OCI-LY3 (cell line): ENCODE measurements around the gene RACGAP1.

ENCODE experiments used
- EZH2phosphoT487 ChIP-seq: fragments of 200-600 bp; shearing (Covaris generic); IDR thresholded peaks from 2 replicates; pipeline ENCODE4 v1.6.1; 2018; ENCODE audit warnings: antibody characterized with exemption, mixed run types, low read depth
- TF ChIP-seq, protein P1 (sequence below): fragments of 200-600, 300-600 bp; sonication (generic); IDR thresholded peaks from 2 replicates; pipeline ENCODE4 v1.5.1; 2014; ENCODE audit warnings: antibody characterized with exemption, low read length, low read depth

DNA sequence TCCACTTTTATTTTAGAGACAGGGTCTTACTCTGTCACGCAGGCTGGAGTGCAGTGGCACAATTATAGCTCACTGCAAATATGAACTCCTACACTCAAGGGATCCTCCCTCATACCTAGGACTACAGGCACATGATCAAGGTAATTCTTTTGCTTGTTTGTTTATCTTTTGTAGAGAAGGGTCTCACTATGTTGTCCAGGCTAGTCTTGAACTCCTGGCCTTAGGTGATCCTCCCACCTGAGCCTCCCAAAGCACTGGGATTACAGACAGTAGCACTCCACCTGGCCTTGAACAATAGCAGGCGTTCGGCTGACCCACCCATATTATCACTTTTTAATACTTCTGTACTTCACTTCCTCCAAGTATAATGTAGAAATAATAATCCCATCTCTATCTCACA, 1.4 kb upstream of the RACGAP1 start:
- TF ChIP-seq, protein P1, sequence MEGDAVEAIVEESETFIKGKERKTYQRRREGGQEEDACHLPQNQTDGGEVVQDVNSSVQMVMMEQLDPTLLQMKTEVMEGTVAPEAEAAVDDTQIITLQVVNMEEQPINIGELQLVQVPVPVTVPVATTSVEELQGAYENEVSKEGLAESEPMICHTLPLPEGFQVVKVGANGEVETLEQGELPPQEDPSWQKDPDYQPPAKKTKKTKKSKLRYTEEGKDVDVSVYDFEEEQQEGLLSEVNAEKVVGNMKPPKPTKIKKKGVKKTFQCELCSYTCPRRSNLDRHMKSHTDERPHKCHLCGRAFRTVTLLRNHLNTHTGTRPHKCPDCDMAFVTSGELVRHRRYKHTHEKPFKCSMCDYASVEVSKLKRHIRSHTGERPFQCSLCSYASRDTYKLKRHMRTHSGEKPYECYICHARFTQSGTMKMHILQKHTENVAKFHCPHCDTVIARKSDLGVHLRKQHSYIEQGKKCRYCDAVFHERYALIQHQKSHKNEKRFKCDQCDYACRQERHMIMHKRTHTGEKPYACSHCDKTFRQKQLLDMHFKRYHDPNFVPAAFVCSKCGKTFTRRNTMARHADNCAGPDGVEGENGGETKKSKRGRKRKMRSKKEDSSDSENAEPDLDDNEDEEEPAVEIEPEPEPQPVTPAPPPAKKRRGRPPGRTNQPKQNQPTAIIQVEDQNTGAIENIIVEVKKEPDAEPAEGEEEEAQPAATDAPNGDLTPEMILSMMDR = no peak
- no peak for TF ChIP-seq EZH2phosphoT487
